GM12873 (cell line): ENCODE results near the gene LRRIQ1.

Source experiments
- TF ChIP-seq, protein P1 (sequence below): IDR thresholded peaks from 2 replicates; pipeline ENCODE4 v1.5.1; 2012; ENCODE audit warnings: low read depth, mild to moderate bottlenecking, moderate library complexity, low read length, control low read depth; ENCODE audit not compliant: insufficient read depth; ENCODE audit errors: missing control alignments

LRRIQ1 gene

GRCh38 chr12:85280984-85281630, 245.0 kb downstream of the LRRIQ1 start:
- TF ChIP-seq, protein P1, sequence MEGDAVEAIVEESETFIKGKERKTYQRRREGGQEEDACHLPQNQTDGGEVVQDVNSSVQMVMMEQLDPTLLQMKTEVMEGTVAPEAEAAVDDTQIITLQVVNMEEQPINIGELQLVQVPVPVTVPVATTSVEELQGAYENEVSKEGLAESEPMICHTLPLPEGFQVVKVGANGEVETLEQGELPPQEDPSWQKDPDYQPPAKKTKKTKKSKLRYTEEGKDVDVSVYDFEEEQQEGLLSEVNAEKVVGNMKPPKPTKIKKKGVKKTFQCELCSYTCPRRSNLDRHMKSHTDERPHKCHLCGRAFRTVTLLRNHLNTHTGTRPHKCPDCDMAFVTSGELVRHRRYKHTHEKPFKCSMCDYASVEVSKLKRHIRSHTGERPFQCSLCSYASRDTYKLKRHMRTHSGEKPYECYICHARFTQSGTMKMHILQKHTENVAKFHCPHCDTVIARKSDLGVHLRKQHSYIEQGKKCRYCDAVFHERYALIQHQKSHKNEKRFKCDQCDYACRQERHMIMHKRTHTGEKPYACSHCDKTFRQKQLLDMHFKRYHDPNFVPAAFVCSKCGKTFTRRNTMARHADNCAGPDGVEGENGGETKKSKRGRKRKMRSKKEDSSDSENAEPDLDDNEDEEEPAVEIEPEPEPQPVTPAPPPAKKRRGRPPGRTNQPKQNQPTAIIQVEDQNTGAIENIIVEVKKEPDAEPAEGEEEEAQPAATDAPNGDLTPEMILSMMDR, result no peak

DNA sequence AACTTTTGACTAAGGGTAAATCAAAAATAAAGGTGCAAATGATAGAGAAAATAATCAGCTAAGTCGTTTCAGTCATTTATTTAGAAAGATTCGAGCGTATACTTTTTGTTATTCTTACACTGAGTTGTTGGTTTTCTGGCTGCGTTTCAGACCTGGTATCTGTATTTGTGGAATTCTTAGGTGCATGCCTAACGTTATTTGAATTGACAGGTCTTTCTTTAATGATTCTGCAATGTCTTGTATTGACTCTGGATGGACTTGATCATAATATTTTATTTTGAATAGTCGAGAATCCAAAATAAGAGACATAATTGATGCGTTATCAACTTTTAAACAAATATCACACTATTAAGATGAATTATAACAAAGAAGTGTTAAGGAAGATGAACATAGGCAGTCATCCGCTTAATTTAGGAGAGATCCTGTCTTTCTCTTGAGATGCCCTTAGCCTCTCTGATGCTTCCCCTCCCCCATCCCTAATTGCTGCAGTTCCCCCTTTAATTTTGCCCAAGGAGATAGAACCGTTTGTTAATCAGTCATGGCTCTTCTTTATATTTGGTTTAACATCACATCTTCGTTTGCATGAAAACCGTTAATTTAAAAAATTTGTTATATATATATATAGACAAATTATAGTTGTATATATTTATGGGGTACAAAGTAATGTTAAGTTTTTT, 245.6 kb downstream of the LRRIQ1 start:
- TF ChIP-seq, protein P1, result no peak

- TF ChIP-seq, protein P1, result no peak
Measured at GRCh38 chr12:85283560-85283959, 247.4 kb downstream of the LRRIQ1 start.
